Kidney (tissue), 14 donors: Measurements from ENCODE around the gene PORCN. TPM values are rescaled to one million over a fixed set of nuclear protein-coding genes. Genes with fewer than 3 reads are reported as not detected.

Experiments used
- DNase-seq, 5 donors: peaks; one replicate each; pipeline ENCODE4 v3.0.0-alpha.2; 2013 to 2020
- FAIRE-seq: peaks from 2 replicates; lab custom pipeline; 2012; peaks lifted over from hg19 to GRCh38; lab: Jason Lieb, UNC
- H3K27ac ChIP-seq, 2 donors: one replicate each; pipeline ENCODE4 v1.7.0; 2013; ENCODE audit warnings: low read depth in 2 of 2, low read length in 2 of 2, inconsistent platforms in 1 of 2
- H3K27me3 ChIP-seq: one replicate; pipeline ENCODE4 v1.7.1; 2013; ENCODE audit warnings: low read length, inconsistent platforms; ENCODE audit not compliant: control insufficient read depth, insufficient read depth
- H3K36me3 ChIP-seq, 3 donors: one replicate each; pipeline versions ENCODE4 v1.7.0 to v1.7.1; 2013; ENCODE audit warnings: low read length in 3 of 3, control low read depth in 1 of 3, inconsistent platforms in 1 of 3; ENCODE audit not compliant: insufficient read depth in 3 of 3, control insufficient read depth in 2 of 3
- H3K4me1 ChIP-seq, 3 donors: one replicate each; pipeline versions ENCODE4 v1.7.0 to v1.7.1; 2013; ENCODE audit warnings: low read length in 3 of 3, inconsistent platforms in 1 of 3, low read depth in 1 of 3; ENCODE audit not compliant: control insufficient read depth in 2 of 3, insufficient read depth in 2 of 3
- H3K4me3 ChIP-seq, 3 donors: one replicate each; pipeline versions ENCODE4 v1.7.0 to v1.8.1; 2013; ENCODE audit warnings: low read length in 3 of 3, control low read depth in 1 of 3, inconsistent platforms in 1 of 3
- H3K9ac ChIP-seq, 3 donors: one replicate each; pipeline versions ENCODE4 v1.7.0 to v1.7.1; 2013; ENCODE audit warnings: low read length in 3 of 3, control low read depth in 1 of 3, inconsistent platforms in 1 of 3
- H3K9me3 ChIP-seq, 3 donors: one replicate each; pipeline versions ENCODE4 v1.7.0 to v1.7.1; 2013; ENCODE audit warnings: low read length in 3 of 3, control low read depth in 1 of 3, inconsistent platforms in 1 of 3; ENCODE audit not compliant: control insufficient read depth in 2 of 3, insufficient read depth in 1 of 3
- CTCF ChIP-seq: IDR thresholded peaks from 3 replicates; pipeline ENCODE4 v1.5.1; 2012; ENCODE audit warnings: mild to moderate bottlenecking, moderate library complexity, borderline replicate concordance; ENCODE audit not compliant: insufficient read depth; ENCODE audit errors: extremely low read depth
- intact Hi-C: fragments of 100-400 bp; cut with DNase I; formaldehyde crosslinking; loops from one replicate; pipeline ENCODE4 v1.11.1; 2022
- polyA plus RNA-seq: library from polyadenylated mRNA; stranded (reverse); fragments of 350-450 nt; fragmentation: Illumina TruSeq; extraction: RNeasy Lipid Tissue Mini Kit (QIAGEN cat#74804); gene quantifications from one replicate; pipeline ENCODE4 v1.2.3, GENCODE V29; 2014; ENCODE audit warnings: low read depth, low replicate concordance; ENCODE audit not compliant: insufficient read depth
- total RNA-seq: library from RNA; stranded (reverse); fragmentation: NEBNext Ultra II Directional; extraction: Animal tissue kit (Norgen Biotek cat#: 25700); gene quantifications from one replicate; pipeline ENCODE4 v1.2.1, GENCODE V29; 2021
- donor health status: control.
- donor health status: control.
- donor health status: control.
- donor health status: control.
- donor health status: control.
- donor health status: DM: yes; HTN: yes; CAD: no.
- donor health status: Normal renal cell carcinoma (clear cell type).

Gene PORCN
- total and polyA plus RNA-seq, 2 donors from 2014 or later: 8.9 to 11.7 TPM

- Histone ChIP-seq H3K36me3 (no peaks in the 10 kb centered on the region), H3K9me3 (peaks cover 0 to 2% (median 0%) of the 10 kb centered on the region in 3 donors), H3K4me3 (no peak overlapping the region), H3K9ac (no peak overlapping the region), H3K4me1 (no peaks in the 10 kb centered on the region), H3K27me3 (no peaks in the 10 kb centered on the region), H3K27ac (no peak overlapping the region)
- DNase-seq: no peak
- intact Hi-C loops: no loop called here
- TF ChIP-seq CTCF: no peak
- no peak for FAIRE-seq
Observed at GRCh38 chrX:48460606-48461005, 48.2 kb upstream of the PORCN start.

GRCh38 chrX:48461830-48462229, 47.0 kb upstream of the PORCN start:
- Histone ChIP-seq H3K27ac (no peak overlapping the region), H3K4me1 (no peaks in the 10 kb centered on the region), H3K9ac (no peak overlapping the region), H3K27me3 (no peaks in the 10 kb centered on the region), H3K36me3 (no peaks in the 10 kb centered on the region), H3K4me3 (no peak overlapping the region), H3K9me3 (peaks cover 0 to 2% (median 0%) of the 10 kb centered on the region in 3 donors)
- FAIRE-seq (no peak), DNase-seq (no peak)
- intact Hi-C loops: no loop called here
- no peak for TF ChIP-seq CTCF

- Histone ChIP-seq H3K27ac (no peak overlapping the region), H3K4me1 (no peaks in the 10 kb centered on the region), H3K9me3 (peaks cover 0 to 2% (median 0%) of the 10 kb centered on the region in 3 donors), H3K9ac (no peak overlapping the region), H3K4me3 (no peak overlapping the region), H3K36me3 (no peaks in the 10 kb centered on the region), H3K27me3 (no peaks in the 10 kb centered on the region)
- DNase-seq (peak in 2 of 5 donors; percentile 26 to 75), FAIRE-seq (no peak)
- TF ChIP-seq CTCF: no peak
- intact Hi-C loops: no loop called here
Observed at GRCh38 chrX:48465336-48465933, 43.4 kb upstream of the PORCN start.

GRCh38 chrX:48466696-48467095, 42.1 kb upstream of the PORCN start:
- no peaks in the 10 kb centered on the region for H3K36me3 ChIP-seq
- no peak overlapping the region for H3K9ac ChIP-seq
- intact Hi-C loops: no loop called here
- H3K27ac ChIP-seq: no peak overlapping the region
- peaks cover 0 to 2% (median 0%) of the 10 kb centered on the region in 3 donors for H3K9me3 ChIP-seq
- no peak for TF ChIP-seq CTCF
- no peaks in the 10 kb centered on the region for H3K4me1 ChIP-seq
- no peaks in the 10 kb centered on the region for H3K27me3 ChIP-seq
- no peak for FAIRE-seq
- H3K4me3 ChIP-seq: no peak overlapping the region
- no peak for DNase-seq
